Activated CD8-positive, alpha-beta memory T cell treated with anti-CD3 and anti-CD28 coated beads for 36 hours (primary cell): Measurements from ENCODE around the gene CCND1. TPM values are rescaled to one million over a fixed set of nuclear protein-coding genes. Genes with fewer than 3 reads are reported as not detected.

Experiments used
- CTCF ChIA-PET: fragments of 350-600 bp; sonication (Branson Sonifier 250); formaldehyde crosslinking; loops from one replicate; lab custom pipeline; 2021; ENCODE audit warnings: antibody characterized with exemption; lab: Charles Lee
- POLR2A ChIA-PET: fragments of 350-600 bp; sonication (Branson Sonifier 250); formaldehyde crosslinking; loops from one replicate; lab custom pipeline; 2021; ENCODE audit warnings: antibody characterized with exemption; lab: Charles Lee
- total RNA-seq, 2 experiments: library from RNA; stranded (reverse); gene quantifications; one replicate each; pipeline ENCODE4 v1.2.3, GENCODE V29; 2021

The CCND1 gene
- total RNA-seq, 2 experiments from 2014 or later = 1.7 to 2.8 TPM

- CTCF ChIA-PET = no interaction called here
Measured at GRCh38 chr11:69637941-69638871, 2.8 kb upstream of the CCND1 start.

GRCh38 chr11:69638941-69639681 is 1.8 kb upstream of the CCND1 start:
- CTCF ChIA-PET = interaction anchor here (0.9 to 6.3 kb wide), 3 partner anchors 31 to 539 kb away, joined by 3 to 45 read pairs (median 4); no protein-coding TSS in a partner anchor
- POLR2A ChIA-PET = interaction anchor here (0.6 kb wide), 2 partner anchors 35 to 66 kb away, joined by 3 to 4 read pairs; no protein-coding TSS in a partner anchor

More at GRCh38 chr11:69637941-69638871, 2.8 kb upstream of the CCND1 start:
- POLR2A ChIA-PET = interaction anchor here (0.7 kb wide), 1 partner anchor 292 kb away, joined by 4 read pairs; no protein-coding TSS in a partner anchor

GRCh38 chr11:69639831-69640230 is 1.1 kb upstream of the CCND1 start:
- ChIA-PET CTCF (interaction anchor here (0.9 to 6.3 kb wide), 3 partner anchors 30 to 539 kb away, joined by 3 to 45 read pairs (median 4); no protein-coding TSS in a partner anchor), POLR2A (interaction anchor here (0.6 kb wide), 2 partner anchors 35 to 67 kb away, joined by 3 to 4 read pairs; no protein-coding TSS in a partner anchor)

GRCh38 chr11:69640260-69640994 is 529 bp upstream of the CCND1 start:
- ChIA-PET POLR2A (no interaction called here), CTCF (interaction anchor here (1.9 to 6.3 kb wide), 2 partner anchors 348 to 540 kb away, joined by 4 to 45 read pairs; no protein-coding TSS in a partner anchor)

GRCh38 chr11:69641681-69642548 is 959 bp downstream of the CCND1 start:
- ChIA-PET POLR2A (no interaction called here), CTCF (interaction anchor here (2.6 to 6.3 kb wide), 2 partner anchors 349 to 541 kb away, joined by 14 to 45 read pairs; no protein-coding TSS in a partner anchor)

- ChIA-PET CTCF (interaction anchor here (1.0 to 6.3 kb wide), 6 partner anchors 257 to 542 kb away, joined by 3 to 45 read pairs (median 6); partner anchors contain the start of gene MYEOV), POLR2A (no interaction called here)
Measured at GRCh38 chr11:69642549-69642912, 1.6 kb downstream of the CCND1 start.

GRCh38 chr11:69642913-69643632 is 2.1 kb downstream of the CCND1 start:
- ChIA-PET POLR2A (interaction anchor here (0.8 kb wide), 1 partner anchor 680 kb away, joined by 3 read pairs; no protein-coding TSS in a partner anchor), CTCF (interaction anchor here (0.6 to 6.3 kb wide), 7 partner anchors 257 to 543 kb away, joined by 3 to 45 read pairs (median 5); partner anchors contain the start of gene MYEOV)

GRCh38 chr11:69643646-69644045 is 2.7 kb downstream of the CCND1 start:
- POLR2A ChIA-PET = interaction anchor here (0.8 kb wide), 1 partner anchor 681 kb away, joined by 3 read pairs; no protein-coding TSS in a partner anchor

GRCh38 chr11:69644071-69644961 is 3.4 kb downstream of the CCND1 start:
- POLR2A ChIA-PET = no interaction called here

More at GRCh38 chr11:69643646-69644045, 2.7 kb downstream of the CCND1 start:
- CTCF ChIA-PET = interaction anchor here (0.6 to 6.3 kb wide), 7 partner anchors 258 to 543 kb away, joined by 3 to 45 read pairs (median 5); partner anchors contain the start of gene MYEOV

GRCh38 chr11:69644962-69645675 is 4.2 kb downstream of the CCND1 start:
- CTCF ChIA-PET = interaction anchor here (1.6 to 6.3 kb wide), 3 partner anchors 352 to 545 kb away, joined by 4 to 45 read pairs (median 14); no protein-coding TSS in a partner anchor
- POLR2A ChIA-PET = no interaction called here

More at GRCh38 chr11:69644071-69644961, 3.4 kb downstream of the CCND1 start:
- CTCF ChIA-PET = interaction anchor here (0.6 to 6.3 kb wide), 5 partner anchors 348 to 544 kb away, joined by 3 to 45 read pairs (median 6); partner anchors contain the start of gene MYEOV

GRCh38 chr11:69645801-69646492 is 5.0 kb downstream of the CCND1 start:
- CTCF ChIA-PET = interaction anchor here (1.6 kb wide), 1 partner anchor 545 kb away, joined by 4 read pairs; no protein-coding TSS in a partner anchor
- POLR2A ChIA-PET = no interaction called here

- ChIA-PET POLR2A (no interaction called here), CTCF (interaction anchor here (1.6 kb wide), 1 partner anchor 546 kb away, joined by 4 read pairs; no protein-coding TSS in a partner anchor)
Measured at GRCh38 chr11:69646493-69647389, 5.8 kb downstream of the CCND1 start.

- POLR2A ChIA-PET = no interaction called here
Measured at GRCh38 chr11:69647390-69647748, 6.4 kb downstream of the CCND1 start.

More at GRCh38 chr11:69647390-69647748, 6.4 kb downstream of the CCND1 start:
- CTCF ChIA-PET = no interaction called here
